Gastroesophageal sphincter (tissue), 3 donors: ENCODE results near the gene FMN2.

Source experiments
- POLR2A ChIP-seq, 2 donors: fragments of 450-650 bp; IDR thresholded peaks; one replicate each; pipeline ENCODE4 v1.6.1; 2017; ENCODE audit warnings: antibody characterized with exemption in 2 of 2, mild to moderate bottlenecking in 2 of 2, moderate library complexity in 1 of 2
- POLR2AphosphoS5 ChIP-seq: sonication (generic); formaldehyde crosslinking; IDR thresholded peaks from one replicate; pipeline ENCODE4 v1.6.1; 2017; ENCODE audit warnings: antibody characterized with exemption
- TF ChIP-seq, protein P1 (sequence below), 4 experiments: fragments of 200-600 bp in 2 of 4; fragments of 450-650 bp in 2 of 4; sonication (generic) in 1 of 4; IDR thresholded peaks; one replicate each; pipeline ENCODE4 v1.5.1; 2017 to 2019; ENCODE audit warnings: antibody characterized with exemption in 4 of 4, mild to moderate bottlenecking in 2 of 4, moderate library complexity in 2 of 4

DNA sequence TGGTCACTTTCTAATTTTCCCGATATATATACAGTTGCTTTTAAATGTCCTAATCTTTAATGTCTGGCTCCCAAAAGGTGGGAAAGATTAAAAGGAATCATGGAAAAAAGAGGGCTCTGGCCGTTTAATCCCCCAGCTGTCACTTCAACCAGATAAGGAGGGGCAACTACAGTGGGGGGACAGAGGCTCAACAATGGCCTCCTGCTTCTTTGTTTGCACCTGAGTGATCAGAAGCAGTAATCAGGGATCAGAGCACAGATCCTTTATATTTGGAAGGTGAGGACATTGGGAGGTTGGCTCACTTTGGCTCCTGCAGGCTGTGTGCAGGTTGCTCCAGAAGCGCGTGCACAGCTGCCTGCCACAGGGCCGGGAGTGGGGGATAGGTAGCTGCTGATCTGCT, 212.8 kb downstream of the FMN2 start:
- TF ChIP-seq, protein P1, sequence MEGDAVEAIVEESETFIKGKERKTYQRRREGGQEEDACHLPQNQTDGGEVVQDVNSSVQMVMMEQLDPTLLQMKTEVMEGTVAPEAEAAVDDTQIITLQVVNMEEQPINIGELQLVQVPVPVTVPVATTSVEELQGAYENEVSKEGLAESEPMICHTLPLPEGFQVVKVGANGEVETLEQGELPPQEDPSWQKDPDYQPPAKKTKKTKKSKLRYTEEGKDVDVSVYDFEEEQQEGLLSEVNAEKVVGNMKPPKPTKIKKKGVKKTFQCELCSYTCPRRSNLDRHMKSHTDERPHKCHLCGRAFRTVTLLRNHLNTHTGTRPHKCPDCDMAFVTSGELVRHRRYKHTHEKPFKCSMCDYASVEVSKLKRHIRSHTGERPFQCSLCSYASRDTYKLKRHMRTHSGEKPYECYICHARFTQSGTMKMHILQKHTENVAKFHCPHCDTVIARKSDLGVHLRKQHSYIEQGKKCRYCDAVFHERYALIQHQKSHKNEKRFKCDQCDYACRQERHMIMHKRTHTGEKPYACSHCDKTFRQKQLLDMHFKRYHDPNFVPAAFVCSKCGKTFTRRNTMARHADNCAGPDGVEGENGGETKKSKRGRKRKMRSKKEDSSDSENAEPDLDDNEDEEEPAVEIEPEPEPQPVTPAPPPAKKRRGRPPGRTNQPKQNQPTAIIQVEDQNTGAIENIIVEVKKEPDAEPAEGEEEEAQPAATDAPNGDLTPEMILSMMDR (IDR thresholded peaks at IDR 0.05), result no peak
- TF ChIP-seq POLR2A (IDR thresholded peaks at IDR 0.05), result no peak
- no peak for TF ChIP-seq POLR2AphosphoS5
